ENCODE results near the gene FOXS1.

FOXS1 gene

GRCh38 chr20:31846793-31847138, 1.4 kb upstream of the FOXS1 start:
- no peak overlapping the region for H3K4me3 ChIP-seq (ENCODE audit: control insufficient read depth, low read depth, low read length)
- no peak for DNase-seq (ENCODE audit: low read depth)
- TF ChIP-seq CTCF (conservative IDR thresholded peaks at IDR 0.05; ENCODE audit: control insufficient read depth, insufficient read depth, low read depth, low read length), result no peak

- DNase-seq (ENCODE audit: low read depth), result no peak
- H3K4me3 ChIP-seq (ENCODE audit: control insufficient read depth, low read depth, low read length), result no peak overlapping the region
- TF ChIP-seq CTCF (conservative IDR thresholded peaks at IDR 0.05; ENCODE audit: control insufficient read depth, insufficient read depth, low read depth, low read length), result no peak
Measured at GRCh38 chr20:31844737-31845299, 586 bp downstream of the FOXS1 start.

GRCh38 chr20:31843881-31844280, 1.5 kb downstream of the FOXS1 start:
- DNase-seq (ENCODE audit: low read depth), result no peak
- H3K4me3 ChIP-seq (ENCODE audit: control insufficient read depth, low read depth, low read length), result no peak overlapping the region
- no peak for TF ChIP-seq CTCF (conservative IDR thresholded peaks at IDR 0.05; ENCODE audit: control insufficient read depth, insufficient read depth, low read depth, low read length)

GRCh38 chr20:31843288-31843687, 2.1 kb downstream of the FOXS1 start:
- no peak for DNase-seq (ENCODE audit: low read depth)
- no peak for TF ChIP-seq CTCF (conservative IDR thresholded peaks at IDR 0.05; ENCODE audit: control insufficient read depth, insufficient read depth, low read depth, low read length)
- no peak overlapping the region for H3K4me3 ChIP-seq (ENCODE audit: control insufficient read depth, low read depth, low read length)

- peak; percentile 46 for DNase-seq (ENCODE audit: low read depth)
- H3K4me3 ChIP-seq (ENCODE audit: control insufficient read depth, low read depth, low read length), result no peak overlapping the region
- TF ChIP-seq CTCF (conservative IDR thresholded peaks at IDR 0.05; ENCODE audit: control insufficient read depth, insufficient read depth, low read depth, low read length), result no peak
Measured at GRCh38 chr20:31842471-31843157, 2.8 kb downstream of the FOXS1 start.

- TF ChIP-seq CTCF (conservative IDR thresholded peaks at IDR 0.05; ENCODE audit: control insufficient read depth, insufficient read depth, low read depth, low read length), result no peak
- DNase-seq (ENCODE audit: low read depth), result peak; percentile 56
- no peak overlapping the region for H3K4me3 ChIP-seq (ENCODE audit: control insufficient read depth, low read depth, low read length)
Measured at GRCh38 chr20:31841928-31842327, 3.5 kb downstream of the FOXS1 start.
